ENCODE data around the gene RASGEF1C.

DNA sequence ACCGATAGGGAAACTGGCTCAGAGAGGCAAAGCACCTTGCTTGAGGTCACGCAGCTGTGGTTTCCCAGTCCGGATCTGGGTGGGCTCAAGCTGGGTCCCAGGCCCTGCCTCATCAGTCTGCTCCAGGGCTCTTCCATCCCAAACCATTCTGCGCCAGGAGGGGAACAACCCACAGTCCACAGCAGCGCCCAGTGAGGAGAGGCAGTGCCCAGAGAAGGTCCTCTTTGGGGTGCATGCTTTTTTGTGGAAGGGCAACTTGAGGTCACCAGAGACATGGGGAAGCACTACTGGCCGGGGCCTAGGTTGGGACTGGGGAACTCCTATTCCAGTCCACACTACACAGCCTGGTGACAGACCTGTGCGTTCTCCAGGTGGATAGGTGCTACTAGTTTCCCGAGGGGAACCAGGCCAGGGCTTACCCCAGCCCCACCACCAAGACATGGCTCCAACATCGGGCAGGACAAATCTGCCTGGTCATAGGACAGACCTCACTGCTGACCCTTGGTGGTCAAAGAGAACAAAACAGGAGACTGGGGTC is 75.0 kb downstream of the RASGEF1C start:
- no peak for TF ChIP-seq POLR2A (IDR thresholded peaks at IDR 0.05; ENCODE audit: low read length)
- TF ChIP-seq GATA1 (IDR thresholded peaks at IDR 0.05; ENCODE audit: low read depth, low read length): no peak

Measured in erythroblast (primary cell).